SK-N-SH treated with all-trans-retinoic acid at 6 μM for 48 hours (cell line): Measurements from ENCODE around the gene TBC1D22B.

Experiments
- ARNTL ChIP-seq: fragments of 450-650 bp; formaldehyde crosslinking; IDR thresholded peaks from 2 replicates; pipeline ENCODE4 v1.5.0; 2020; ENCODE audit warnings: low read depth, mild to moderate bottlenecking, moderate library complexity, borderline replicate concordance
- ZFP3 ChIP-seq: fragments of 250-450 bp; sonication (Bioruptor Pico); IDR thresholded peaks from 2 replicates; pipeline ENCODE4 v1.5.0; 2020; ENCODE audit warnings: mild to moderate bottlenecking, moderate library complexity

- TF ChIP-seq ARNTL (CRISPR knock-in tag) (no peak), ZFP3 (CRISPR knock-in tag) (no peak)
These were observed 96.4 kb downstream of the TBC1D22B start, which contains the start of gene RNF8 for GRCh38 chr6:37353761-37354525.
